HUES64 (cell line): ENCODE results near the gene STK26. TPM values are rescaled to one million over a fixed set of nuclear protein-coding genes. Genes with fewer than 3 reads are reported as not detected.
"Not testable (repeated sequence)": the region's sequence is repeated elsewhere in the genome, so short reads cannot be mapped to it uniquely, and the experiment has no call there.

Source experiments
- H3K27ac ChIP-seq: 2 replicates; pipeline ENCODE4 v1.7.0; 2013; ENCODE audit warnings: low read depth, low read length, inconsistent platforms
- H3K27me3 ChIP-seq: 2 replicates; pipeline ENCODE4 v1.6.1; 2013; ENCODE audit warnings: mild to moderate bottlenecking, low read length; ENCODE audit not compliant: insufficient read depth
- H3K36me3 ChIP-seq: 2 replicates; pipeline ENCODE4 v1.6.1; 2013; ENCODE audit warnings: mild to moderate bottlenecking, low read length; ENCODE audit not compliant: insufficient read depth
- H3K4me1 ChIP-seq: 2 replicates; pipeline ENCODE4 v1.6.1; 2013; ENCODE audit warnings: mild to moderate bottlenecking, low read length, moderate library complexity; ENCODE audit not compliant: insufficient read depth
- H3K4me3 ChIP-seq: 2 replicates; pipeline ENCODE4 v1.5.1; 2013; ENCODE audit warnings: mild to moderate bottlenecking, low read length, moderate library complexity
- H3K9ac ChIP-seq: 2 replicates; pipeline ENCODE4 v1.6.1; 2013; ENCODE audit warnings: mild to moderate bottlenecking, low read depth, low read length
- H3K9me3 ChIP-seq: 2 replicates; pipeline ENCODE4 v1.6.1; 2013; ENCODE audit warnings: low read depth, low read length; ENCODE audit not compliant: insufficient read depth
- WGBS: fragments of 150-250, 120-280 bp; methylation state at CpG from one replicate; pipeline ENCODE4 v1.1.7; 2013; ENCODE audit warnings: missing lambda C conversion rate; 5-methylcytosine and 5-hydroxymethylcytosine counted together
- polyA plus RNA-seq, 2 experiments: library from polyadenylated mRNA; stranded (reverse); fragments of 50-300 nt; gene quantifications; one replicate each; pipeline ENCODE4 v1.2.3, GENCODE V29; 2013

STK26 gene
- 78.0 TPM for polyA plus RNA-seq (2013, experiment 1 of 2)
- 85.0 TPM for polyA plus RNA-seq (2013, experiment 2 of 2)

- WGBS: under 1% methylated on average over 73 of the region's 73 CpGs
- Histone ChIP-seq H3K4me3 (peak within 1 kb of the TSS; percentile 88), H3K9ac (peak within 1 kb of the TSS; percentile 89), H3K27me3 (no peaks in the 10 kb centered on the region), H3K9me3 (no peaks in the 10 kb centered on the region), H3K27ac (peak within 1 kb of the TSS; percentile 82), H3K36me3 (no peaks in the 10 kb centered on the region; the same call in 1 of the 2 replicates), H3K4me1 (peaks cover 20% of the 10 kb centered on the region)
Measured at GRCh38 chrX:132022967-132023895, at the start of gene STK26. STK26 (plus strand) TSS chrX:132023302; CDS start chrX:132023618, 316 bp downstream.

DNA sequence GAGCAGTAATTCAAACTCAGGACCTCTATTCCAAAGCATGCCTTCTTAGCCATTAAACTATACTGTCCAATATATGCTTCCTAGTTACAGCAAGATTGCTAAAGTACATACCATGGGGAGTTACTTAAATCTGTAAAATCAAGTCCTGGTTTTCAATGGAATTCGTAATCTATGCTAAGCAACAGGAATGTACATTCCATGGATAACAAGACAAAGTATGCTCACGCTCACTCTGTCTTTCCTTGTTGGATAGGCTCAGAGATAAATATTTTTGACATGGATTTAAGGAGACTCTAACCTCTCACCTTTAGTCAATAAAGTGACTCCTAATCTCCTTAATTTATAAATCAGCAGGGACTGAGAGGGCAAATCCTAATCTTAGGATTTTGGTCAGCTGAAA, 47.3 kb upstream of the STK26 start:
- H3K36me3 ChIP-seq: no peaks in the 10 kb centered on the region
- WGBS: 100% methylated on average over 1 of the region's 2 CpGs
- H3K4me1 ChIP-seq: no peaks in the 10 kb centered on the region
- no peak overlapping the region for H3K4me3 ChIP-seq
- H3K9ac ChIP-seq: no peak overlapping the region
- H3K9me3 ChIP-seq: no peaks in the 10 kb centered on the region
- no peaks in the 10 kb centered on the region for H3K27me3 ChIP-seq
- no peak overlapping the region for H3K27ac ChIP-seq

GRCh38 chrX:131977619-131978018, 45.5 kb upstream of the STK26 start:
- Histone ChIP-seq H3K27ac (no peak overlapping the region), H3K9me3 (no peaks in the 10 kb centered on the region), H3K9ac (no peak overlapping the region), H3K4me3 (no peak overlapping the region), H3K36me3 (no peaks in the 10 kb centered on the region), H3K27me3 (no peaks in the 10 kb centered on the region), H3K4me1 (peaks cover 7% of the 10 kb centered on the region; the same call in 1 of the 2 replicates)
- WGBS: 94% methylated on average over 3 of the region's 3 CpGs

- Histone ChIP-seq H3K27me3 (no peaks in the 10 kb centered on the region), H3K36me3 (no peaks in the 10 kb centered on the region), H3K4me1 (peaks cover 7% of the 10 kb centered on the region; the same call in 1 of the 2 replicates), H3K9me3 (no peaks in the 10 kb centered on the region), H3K9ac (no peak overlapping the region), H3K4me3 (no peak overlapping the region), H3K27ac (no peak overlapping the region)
Measured at GRCh38 chrX:131979116-131979515, 44.0 kb upstream of the STK26 start.

DNA sequence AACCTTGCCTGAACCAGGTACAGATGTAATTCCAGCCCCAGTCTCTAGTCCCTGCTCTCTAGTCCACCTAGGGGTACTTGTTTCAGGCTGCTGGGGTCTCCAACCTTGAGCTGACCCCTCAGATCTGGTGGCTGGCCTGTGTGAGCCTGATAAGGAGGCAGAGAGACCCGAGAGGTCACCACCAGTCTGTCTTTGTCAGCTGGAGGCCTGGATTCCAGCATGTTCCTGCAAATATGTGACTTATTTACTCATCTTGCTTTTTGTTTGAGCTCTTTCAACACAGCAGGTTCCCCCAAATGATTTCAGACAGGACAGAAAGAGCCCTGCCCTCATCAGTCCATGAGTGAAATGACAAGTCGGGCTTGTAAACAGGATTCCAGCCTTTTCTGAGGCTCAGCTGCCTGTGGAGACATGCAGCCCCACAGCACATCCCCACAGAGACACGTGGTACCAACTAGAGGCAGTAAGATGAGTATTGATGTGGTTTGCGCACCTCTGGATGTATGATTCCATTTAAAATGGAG, 37.5 kb upstream of the STK26 start:
- 65% methylated on average over 4 of the region's 4 CpGs for WGBS
- Histone ChIP-seq H3K27ac (no peak overlapping the region), H3K27me3 (no peaks in the 10 kb centered on the region), H3K4me3 (no peak overlapping the region), H3K36me3 (no peaks in the 10 kb centered on the region), H3K9ac (no peak overlapping the region), H3K9me3 (no peaks in the 10 kb centered on the region), H3K4me1 (peaks cover 10% of the 10 kb centered on the region; the same call in 1 of the 2 replicates)

- Histone ChIP-seq H3K9ac (no peak overlapping the region), H3K4me1 (peaks cover 4% of the 10 kb centered on the region; the same call in 1 of the 2 replicates), H3K27me3 (no peaks in the 10 kb centered on the region), H3K36me3 (no peaks in the 10 kb centered on the region), H3K4me3 (no peak overlapping the region), H3K9me3 (no peaks in the 10 kb centered on the region), H3K27ac (no peak overlapping the region)
- WGBS: 56% methylated on average over 3 of the region's 5 CpGs
Measured at GRCh38 chrX:131987252-131987651, 35.9 kb upstream of the STK26 start.

DNA sequence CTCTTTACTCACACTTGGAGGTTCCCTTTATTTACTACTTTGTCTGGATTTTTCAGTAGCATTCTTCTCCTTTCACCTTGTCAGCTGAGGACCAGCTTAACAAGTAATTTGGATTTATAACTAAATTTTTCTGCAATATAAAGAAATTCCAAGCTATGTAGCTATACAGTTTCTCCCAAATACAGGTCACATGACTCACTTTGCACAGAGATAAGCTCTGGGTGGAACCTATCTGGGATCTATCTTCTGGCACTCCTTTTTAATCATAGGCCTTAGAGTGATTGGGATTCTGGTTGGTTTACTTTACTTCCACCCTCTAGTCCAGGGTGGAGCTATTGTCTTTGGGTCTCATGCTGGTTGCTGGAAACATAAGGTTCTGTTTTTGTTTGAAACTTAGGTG, 34.9 kb upstream of the STK26 start:
- no peak overlapping the region for H3K9ac ChIP-seq
- no peaks in the 10 kb centered on the region for H3K9me3 ChIP-seq
- H3K4me3 ChIP-seq: no peak overlapping the region
- no peaks in the 10 kb centered on the region for H3K36me3 ChIP-seq
- no peak overlapping the region for H3K27ac ChIP-seq
- H3K4me1 ChIP-seq: peaks cover 4% of the 10 kb centered on the region; the same call in 1 of the 2 replicates
- no peaks in the 10 kb centered on the region for H3K27me3 ChIP-seq

DNA sequence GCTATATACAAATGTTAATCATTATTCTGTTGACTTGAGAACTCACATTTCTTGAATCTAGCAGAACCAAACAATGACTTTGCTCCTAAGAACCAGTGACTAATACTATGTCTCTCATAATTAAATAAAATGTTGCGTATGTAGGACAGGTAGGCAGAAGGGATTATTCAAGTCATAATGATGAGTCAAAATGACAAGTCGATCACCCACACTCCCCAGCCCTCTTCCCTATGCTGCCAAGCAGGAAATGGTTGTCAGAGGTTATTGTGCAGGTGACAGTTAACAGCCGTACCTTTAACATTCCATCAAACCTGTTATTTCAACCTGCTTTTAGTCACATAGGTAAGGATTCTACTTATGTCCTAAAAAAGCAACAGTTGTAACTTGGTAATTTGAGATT, 22.0 kb upstream of the STK26 start:
- Histone ChIP-seq H3K4me3 (no peak overlapping the region), H3K27ac (no peak overlapping the region), H3K27me3 (no peaks in the 10 kb centered on the region), H3K36me3 (no peaks in the 10 kb centered on the region), H3K9ac (no peak overlapping the region), H3K4me1 (no peaks in the 10 kb centered on the region), H3K9me3 (no peaks in the 10 kb centered on the region)
- WGBS: no CpG with 5 or more reads among the region's 3 CpGs

- Histone ChIP-seq H3K36me3 (no peaks in the 10 kb centered on the region), H3K4me1 (no peaks in the 10 kb centered on the region), H3K4me3 (no peak overlapping the region), H3K9me3 (no peaks in the 10 kb centered on the region), H3K9ac (no peak overlapping the region), H3K27ac (no peak overlapping the region), H3K27me3 (no peaks in the 10 kb centered on the region)
- WGBS: 79% methylated on average over 4 of the region's 4 CpGs
Measured at GRCh38 chrX:132004728-132005127, 18.4 kb upstream of the STK26 start.

DNA sequence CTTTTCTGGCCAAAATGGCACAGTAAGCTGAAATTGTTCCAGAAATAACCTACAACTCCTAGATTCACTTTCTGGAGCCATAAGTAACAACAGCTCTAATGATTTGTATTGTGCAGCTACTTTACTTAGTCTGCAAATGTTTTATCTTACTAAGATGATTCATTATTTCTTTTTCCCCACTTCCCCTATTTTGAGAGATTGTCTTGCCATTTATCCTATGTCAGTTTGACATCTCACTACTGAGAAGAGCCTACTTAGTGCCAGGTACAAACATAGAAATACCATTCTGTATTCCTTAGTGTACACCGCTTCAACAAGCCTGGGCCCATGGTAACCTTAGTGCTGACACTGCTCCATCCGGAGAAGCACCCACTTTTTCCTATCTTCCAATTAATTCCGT, 13.8 kb upstream of the STK26 start:
- H3K4me3 ChIP-seq: no peak overlapping the region
- no peaks in the 10 kb centered on the region for H3K36me3 ChIP-seq
- no peaks in the 10 kb centered on the region for H3K4me1 ChIP-seq
- no peaks in the 10 kb centered on the region for H3K27me3 ChIP-seq
- WGBS: 96% methylated on average over 3 of the region's 3 CpGs
- H3K9me3 ChIP-seq: no peaks in the 10 kb centered on the region
- no peak overlapping the region for H3K9ac ChIP-seq
- H3K27ac ChIP-seq: no peak overlapping the region

- not testable (repeated sequence) for H3K9ac ChIP-seq, H3K27ac ChIP-seq, H3K4me3 ChIP-seq, H3K36me3 ChIP-seq, H3K4me1 ChIP-seq, H3K27me3 ChIP-seq, H3K9me3 ChIP-seq
- 94% methylated on average over 2 of the region's 2 CpGs for WGBS
Measured at GRCh38 chrX:132010213-132010612, 12.9 kb upstream of the STK26 start.
